ENCODE results near the gene SNX25.

DNA sequence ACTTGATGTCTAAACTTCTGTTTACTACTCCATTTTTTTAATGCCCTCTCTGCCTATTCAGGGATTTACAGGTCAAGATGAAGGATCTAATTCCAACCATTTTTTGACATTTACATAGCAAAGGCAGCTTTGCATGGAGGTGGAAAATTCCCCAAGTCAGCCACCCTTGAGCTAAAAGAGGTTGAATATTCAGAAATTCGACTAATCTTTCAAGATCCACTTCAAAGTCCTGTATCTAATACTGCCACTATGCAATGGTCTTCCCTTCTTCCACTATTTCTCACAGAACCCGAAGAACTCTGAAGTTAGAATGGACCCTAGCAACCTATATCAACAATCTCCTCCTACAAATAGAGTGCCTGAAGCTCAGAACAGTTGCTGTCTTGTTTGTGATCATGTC lies 27.2 kb upstream of the SNX25 start:
- TF ChIP-seq, protein P1, sequence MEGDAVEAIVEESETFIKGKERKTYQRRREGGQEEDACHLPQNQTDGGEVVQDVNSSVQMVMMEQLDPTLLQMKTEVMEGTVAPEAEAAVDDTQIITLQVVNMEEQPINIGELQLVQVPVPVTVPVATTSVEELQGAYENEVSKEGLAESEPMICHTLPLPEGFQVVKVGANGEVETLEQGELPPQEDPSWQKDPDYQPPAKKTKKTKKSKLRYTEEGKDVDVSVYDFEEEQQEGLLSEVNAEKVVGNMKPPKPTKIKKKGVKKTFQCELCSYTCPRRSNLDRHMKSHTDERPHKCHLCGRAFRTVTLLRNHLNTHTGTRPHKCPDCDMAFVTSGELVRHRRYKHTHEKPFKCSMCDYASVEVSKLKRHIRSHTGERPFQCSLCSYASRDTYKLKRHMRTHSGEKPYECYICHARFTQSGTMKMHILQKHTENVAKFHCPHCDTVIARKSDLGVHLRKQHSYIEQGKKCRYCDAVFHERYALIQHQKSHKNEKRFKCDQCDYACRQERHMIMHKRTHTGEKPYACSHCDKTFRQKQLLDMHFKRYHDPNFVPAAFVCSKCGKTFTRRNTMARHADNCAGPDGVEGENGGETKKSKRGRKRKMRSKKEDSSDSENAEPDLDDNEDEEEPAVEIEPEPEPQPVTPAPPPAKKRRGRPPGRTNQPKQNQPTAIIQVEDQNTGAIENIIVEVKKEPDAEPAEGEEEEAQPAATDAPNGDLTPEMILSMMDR (optimal IDR thresholded peaks at IDR 0.05 in 1 of 3, IDR thresholded peaks at IDR 0.05 in 1 of 3, conservative IDR thresholded peaks at IDR 0.05 in 1 of 3; ENCODE audit: extremely low read depth in 1 of 3, insufficient read depth in 2 of 3, low read length in 3 of 3), result no peak
- TF ChIP-seq EZH2 (IDR thresholded peaks at IDR 0.05; ENCODE audit: low read length), result no peak
